GM23338 (cell line): ENCODE results near the gene DMD. TPM values are rescaled to one million over a fixed set of nuclear protein-coding genes. Genes with fewer than 3 reads are reported as not detected.

Source experiments
- ATAC-seq: fragments of 200-7000 bp; cut with Tn5 transposase; 3 replicates; pipeline ENCODE4 v1.9.1; 2020
- DNase-seq: peaks from one replicate; pipeline ENCODE4 v3.0.0-alpha.2; 2015; ENCODE audit warnings: low spot score
- H2AFZ ChIP-seq: fragments of 200-600 bp; sonication (generic); 2 replicates; pipeline ENCODE4 v1.8.0; 2016; ENCODE audit warnings: antibody characterized with exemption, mild to moderate bottlenecking, moderate library complexity
- H3F3A ChIP-seq: fragments of 200-600 bp; sonication (generic); replicated peaks from 2 replicates; pipeline ENCODE4 v1.8.0; 2017; ENCODE audit warnings: antibody characterized with exemption, mixed run types, low read depth
- H3K27ac ChIP-seq: fragments of 200-600 bp; sonication (generic); 2 replicates; pipeline ENCODE4 v1.6.1; 2016; ENCODE audit warnings: low read depth
- H3K27me3 ChIP-seq: fragments of 200-600 bp; sonication (generic); 2 replicates; pipeline ENCODE4 v1.8.0; 2016; ENCODE audit warnings: mild to moderate bottlenecking, mixed run types, moderate library complexity; ENCODE audit not compliant: insufficient read depth
- H3K36me3 ChIP-seq: fragments of 200-600 bp; sonication (generic); 2 replicates; pipeline ENCODE4 v1.8.0; 2016; ENCODE audit warnings: mild to moderate bottlenecking; ENCODE audit not compliant: insufficient read depth
- H3K4me1 ChIP-seq: fragments of 200-600 bp; sonication (generic); 2 replicates; pipeline ENCODE4 v1.8.0; 2016; ENCODE audit warnings: mild to moderate bottlenecking, moderate library complexity; ENCODE audit not compliant: insufficient read depth
- H3K4me2 ChIP-seq: fragments of 200-600 bp; sonication (generic); 2 replicates; pipeline ENCODE4 v1.7.1; 2017; ENCODE audit warnings: mixed run types
- H3K4me3 ChIP-seq: fragments of 200-600 bp; sonication (generic); 2 replicates; pipeline ENCODE4 v1.6.1; 2016; ENCODE audit warnings: mixed run types
- H3K79me2 ChIP-seq: fragments of 200-600 bp; sonication (generic); replicated peaks from 2 replicates; pipeline ENCODE4 v1.8.0; 2017; ENCODE audit warnings: mild to moderate bottlenecking; ENCODE audit not compliant: insufficient read depth
- H3K9me2 ChIP-seq: fragments of 200-600 bp; sonication (generic); 2 replicates; pipeline ENCODE4 v1.8.0; 2017; ENCODE audit not compliant: insufficient read depth
- H4K20me1 ChIP-seq: fragments of 200-600 bp; sonication (generic); replicated peaks from 2 replicates; pipeline ENCODE4 v1.8.0; 2017; ENCODE audit warnings: mild to moderate bottlenecking; ENCODE audit not compliant: insufficient read depth
- H3K27ac Mint-ChIP-seq: 2 replicates; pipeline ENCODE4 v1.8.0; 2020; ENCODE audit warnings: inconsistent platforms, mild to moderate bottlenecking, moderate library complexity, mixed read lengths
- H3K27me3 Mint-ChIP-seq: 3 replicates; pipeline ENCODE4 v1.8.0; 2022; ENCODE audit warnings: low read depth, mild to moderate bottlenecking, moderate library complexity, mixed read lengths, inconsistent platforms; ENCODE audit not compliant: insufficient read depth, poor library complexity
- H3K36me3 Mint-ChIP-seq: 3 replicates; pipeline ENCODE4 v1.8.0; 2021; ENCODE audit warnings: low read depth, mild to moderate bottlenecking, inconsistent platforms, moderate library complexity, mixed read lengths
- H3K4me1 Mint-ChIP-seq: 3 replicates; pipeline ENCODE4 v1.8.0; 2020; ENCODE audit warnings: mild to moderate bottlenecking, inconsistent platforms, mixed read lengths
- H3K4me3 Mint-ChIP-seq: 3 replicates; pipeline ENCODE4 v1.8.0; 2021; ENCODE audit warnings: moderate library complexity, mild to moderate bottlenecking, inconsistent platforms, mixed read lengths
- H3K9me3 Mint-ChIP-seq: 3 replicates; pipeline ENCODE4 v1.8.0; 2020; ENCODE audit warnings: moderate library complexity, mild to moderate bottlenecking, inconsistent platforms, mixed read lengths
- CREB1 ChIP-seq: fragments of 250-450 bp; sonication (Bioruptor Pico); IDR thresholded peaks from 2 replicates; pipeline ENCODE4 v1.5.0; 2020; ENCODE audit warnings: low read depth, mild to moderate bottlenecking, moderate library complexity
- JUNB ChIP-seq: IDR thresholded peaks from one replicate; pipeline ENCODE4 v1.6.1; 2016; ENCODE audit warnings: antibody characterized with exemption; ENCODE audit not compliant: unreplicated experiment
- NANOG ChIP-seq: IDR thresholded peaks from 2 replicates; pipeline ENCODE4 v1.6.1; 2016; ENCODE audit warnings: antibody characterized with exemption, borderline replicate concordance
- POLR2AphosphoS5 ChIP-seq: IDR thresholded peaks from 2 replicates; pipeline ENCODE4 v1.6.1; 2016; ENCODE audit warnings: antibody characterized with exemption, low read depth
- polyA plus RNA-seq: library from polyadenylated mRNA; unstranded; fragments of >200 nt; fragmentation: Nextera tagmentation; extraction: Ambion mirVana; gene quantifications from 2 replicates; pipeline ENCODE4 v1.2.1, GENCODE V29; 2016
- total RNA-seq: library from RNA; depleted of rRNA; stranded (reverse); fragments of >200 nt; shearing (Covaris generic); gene quantifications from 2 replicates; pipeline ENCODE4 v1.2.3, GENCODE V29; 2014
- TF ChIP-seq, protein P1 (sequence below): fragments of 250-450 bp; sonication (Bioruptor Pico); IDR thresholded peaks from 2 replicates; pipeline ENCODE4 v1.5.0; 2020; ENCODE audit warnings: mild to moderate bottlenecking, moderate library complexity
- TF ChIP-seq, protein P2 (sequence below), 2 experiments: fragments of 200-600 bp in 1 of 2; sonication (generic) in 1 of 2; conservative IDR thresholded peaks; 2 replicates each; pipeline versions ENCODE4 v1.5.1 to v1.6.1; 2016 to 2017; ENCODE audit warnings: antibody characterized with exemption in 2 of 2, low read depth in 2 of 2, mild to moderate bottlenecking in 2 of 2, moderate library complexity in 1 of 2

Gene DMD
- total and polyA plus RNA-seq, 2 experiments from 2014 or later = 4.5 to 7.6 TPM

DNA sequence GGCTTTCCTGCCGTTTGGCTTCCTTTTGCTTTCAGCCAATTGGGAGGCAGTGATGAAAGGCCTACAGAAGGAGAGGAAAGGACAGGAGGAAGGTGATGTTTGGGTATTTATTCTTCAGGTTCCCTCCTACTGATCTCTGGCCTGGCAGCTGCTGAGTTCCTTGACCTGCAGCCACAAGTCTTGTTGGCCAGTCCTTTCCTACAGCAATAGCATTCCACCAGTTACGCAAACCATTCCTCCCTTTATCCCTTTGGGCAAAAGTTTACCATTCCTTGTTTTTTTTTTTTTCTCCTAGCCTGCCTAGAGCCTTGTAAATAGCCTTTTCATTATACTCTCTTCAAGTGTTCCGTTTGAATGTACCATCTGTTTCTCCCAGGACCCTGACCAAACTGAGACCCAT, 1941.4 kb downstream of the DMD start (continued):
- TF ChIP-seq, protein P1, sequence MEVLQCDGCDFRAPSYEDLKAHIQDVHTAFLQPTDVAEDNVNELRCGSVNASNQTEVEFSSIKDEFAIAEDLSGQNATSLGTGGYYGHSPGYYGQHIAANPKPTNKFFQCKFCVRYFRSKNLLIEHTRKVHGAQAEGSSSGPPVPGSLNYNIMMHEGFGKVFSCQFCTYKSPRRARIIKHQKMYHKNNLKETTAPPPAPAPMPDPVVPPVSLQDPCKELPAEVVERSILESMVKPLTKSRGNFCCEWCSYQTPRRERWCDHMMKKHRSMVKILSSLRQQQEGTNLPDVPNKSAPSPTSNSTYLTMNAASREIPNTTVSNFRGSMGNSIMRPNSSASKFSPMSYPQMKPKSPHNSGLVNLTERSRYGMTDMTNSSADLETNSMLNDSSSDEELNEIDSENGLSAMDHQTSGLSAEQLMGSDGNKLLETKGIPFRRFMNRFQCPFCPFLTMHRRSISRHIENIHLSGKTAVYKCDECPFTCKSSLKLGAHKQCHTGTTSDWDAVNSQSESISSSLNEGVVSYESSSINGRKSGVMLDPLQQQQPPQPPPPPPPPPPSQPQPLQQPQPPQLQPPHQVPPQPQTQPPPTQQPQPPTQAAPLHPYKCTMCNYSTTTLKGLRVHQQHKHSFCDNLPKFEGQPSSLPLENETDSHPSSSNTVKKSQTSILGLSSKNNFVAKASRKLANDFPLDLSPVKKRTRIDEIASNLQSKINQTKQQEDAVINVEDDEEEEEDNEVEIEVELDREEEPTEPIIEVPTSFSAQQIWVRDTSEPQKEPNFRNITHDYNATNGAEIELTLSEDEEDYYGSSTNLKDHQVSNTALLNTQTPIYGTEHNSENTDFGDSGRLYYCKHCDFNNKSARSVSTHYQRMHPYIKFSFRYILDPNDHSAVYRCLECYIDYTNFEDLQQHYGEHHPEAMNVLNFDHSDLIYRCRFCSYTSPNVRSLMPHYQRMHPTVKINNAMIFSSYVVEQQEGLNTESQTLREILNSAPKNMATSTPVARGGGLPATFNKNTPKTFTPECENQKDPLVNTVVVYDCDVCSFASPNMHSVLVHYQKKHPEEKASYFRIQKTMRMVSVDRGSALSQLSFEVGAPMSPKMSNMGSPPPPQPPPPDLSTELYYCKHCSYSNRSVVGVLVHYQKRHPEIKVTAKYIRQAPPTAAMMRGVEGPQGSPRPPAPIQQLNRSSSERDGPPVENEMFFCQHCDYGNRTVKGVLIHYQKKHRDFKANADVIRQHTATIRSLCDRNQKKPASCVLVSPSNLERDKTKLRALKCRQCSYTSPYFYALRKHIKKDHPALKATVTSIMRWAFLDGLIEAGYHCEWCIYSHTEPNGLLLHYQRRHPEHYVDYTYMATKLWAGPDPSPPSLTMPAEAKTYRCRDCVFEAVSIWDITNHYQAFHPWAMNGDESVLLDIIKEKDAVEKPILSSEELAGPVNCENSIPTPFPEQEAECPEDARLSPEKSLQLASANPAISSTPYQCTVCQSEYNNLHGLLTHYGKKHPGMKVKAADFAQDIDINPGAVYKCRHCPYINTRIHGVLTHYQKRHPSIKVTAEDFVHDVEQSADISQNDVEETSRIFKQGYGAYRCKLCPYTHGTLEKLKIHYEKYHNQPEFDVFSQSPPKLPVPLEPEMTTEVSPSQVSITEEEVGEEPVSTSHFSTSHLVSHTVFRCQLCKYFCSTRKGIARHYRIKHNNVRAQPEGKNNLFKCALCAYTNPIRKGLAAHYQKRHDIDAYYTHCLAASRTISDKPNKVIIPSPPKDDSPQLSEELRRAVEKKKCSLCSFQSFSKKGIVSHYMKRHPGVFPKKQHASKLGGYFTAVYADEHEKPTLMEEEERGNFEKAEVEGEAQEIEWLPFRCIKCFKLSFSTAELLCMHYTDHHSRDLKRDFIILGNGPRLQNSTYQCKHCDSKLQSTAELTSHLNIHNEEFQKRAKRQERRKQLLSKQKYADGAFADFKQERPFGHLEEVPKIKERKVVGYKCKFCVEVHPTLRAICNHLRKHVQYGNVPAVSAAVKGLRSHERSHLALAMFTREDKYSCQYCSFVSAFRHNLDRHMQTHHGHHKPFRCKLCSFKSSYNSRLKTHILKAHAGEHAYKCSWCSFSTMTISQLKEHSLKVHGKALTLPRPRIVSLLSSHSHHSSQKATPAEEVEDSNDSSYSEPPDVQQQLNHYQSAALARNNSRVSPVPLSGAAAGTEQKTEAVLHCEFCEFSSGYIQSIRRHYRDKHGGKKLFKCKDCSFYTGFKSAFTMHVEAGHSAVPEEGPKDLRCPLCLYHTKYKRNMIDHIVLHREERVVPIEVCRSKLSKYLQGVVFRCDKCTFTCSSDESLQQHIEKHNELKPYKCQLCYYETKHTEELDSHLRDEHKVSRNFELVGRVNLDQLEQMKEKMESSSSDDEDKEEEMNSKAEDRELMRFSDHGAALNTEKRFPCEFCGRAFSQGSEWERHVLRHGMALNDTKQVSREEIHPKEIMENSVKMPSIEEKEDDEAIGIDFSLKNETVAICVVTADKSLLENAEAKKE = no peak
- no peak for TF ChIP-seq JUNB
- no peak for TF ChIP-seq CREB1
- no peak for TF ChIP-seq POLR2AphosphoS5

DNA sequence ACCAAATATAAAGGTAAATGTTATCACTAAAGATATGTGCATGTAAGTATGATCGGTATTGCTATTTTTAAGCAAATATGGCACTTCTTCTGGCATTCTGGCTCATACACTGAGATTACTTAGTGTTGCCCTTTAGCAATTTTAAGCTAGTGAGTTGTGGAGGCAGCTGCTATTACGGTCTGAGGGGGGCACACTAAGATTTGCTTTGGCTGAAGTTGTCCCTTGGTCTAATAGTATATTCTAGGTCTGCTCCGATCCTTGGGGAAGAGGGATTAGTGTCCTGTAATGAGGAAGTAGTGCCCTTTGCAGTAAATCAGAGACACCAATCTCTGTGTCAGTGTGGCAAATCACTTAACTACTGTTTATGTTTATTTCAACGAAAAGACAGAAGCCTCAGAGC, 1943.0 kb downstream of the DMD start:
- H3K79me2 ChIP-seq = no peaks in the 10 kb centered on the region
- no peak overlapping the region for H3K27ac ChIP-seq
- no peaks in the 10 kb centered on the region for H3F3A ChIP-seq
- no peak overlapping the region for H3K4me2 ChIP-seq
- no peaks in the 10 kb centered on the region for H3K36me3 ChIP-seq
- H3K4me3 Mint-ChIP-seq = no peak overlapping the region
- H3K27me3 Mint-ChIP-seq = peaks cover 1% of the 10 kb centered on the region
- no peaks in the 10 kb centered on the region for H3K9me2 ChIP-seq
- H3K9me3 Mint-ChIP-seq = no peaks in the 10 kb centered on the region
- DNase-seq (no peak), ATAC-seq (no peak)
- H3K4me1 ChIP-seq = peaks cover 11% of the 10 kb centered on the region; the same call in 1 of the 2 replicates
- H2AFZ ChIP-seq = no peak overlapping the region
- H3K4me3 ChIP-seq = no peak overlapping the region
- TF ChIP-seq NANOG = no peak
- TF ChIP-seq, protein P2, sequence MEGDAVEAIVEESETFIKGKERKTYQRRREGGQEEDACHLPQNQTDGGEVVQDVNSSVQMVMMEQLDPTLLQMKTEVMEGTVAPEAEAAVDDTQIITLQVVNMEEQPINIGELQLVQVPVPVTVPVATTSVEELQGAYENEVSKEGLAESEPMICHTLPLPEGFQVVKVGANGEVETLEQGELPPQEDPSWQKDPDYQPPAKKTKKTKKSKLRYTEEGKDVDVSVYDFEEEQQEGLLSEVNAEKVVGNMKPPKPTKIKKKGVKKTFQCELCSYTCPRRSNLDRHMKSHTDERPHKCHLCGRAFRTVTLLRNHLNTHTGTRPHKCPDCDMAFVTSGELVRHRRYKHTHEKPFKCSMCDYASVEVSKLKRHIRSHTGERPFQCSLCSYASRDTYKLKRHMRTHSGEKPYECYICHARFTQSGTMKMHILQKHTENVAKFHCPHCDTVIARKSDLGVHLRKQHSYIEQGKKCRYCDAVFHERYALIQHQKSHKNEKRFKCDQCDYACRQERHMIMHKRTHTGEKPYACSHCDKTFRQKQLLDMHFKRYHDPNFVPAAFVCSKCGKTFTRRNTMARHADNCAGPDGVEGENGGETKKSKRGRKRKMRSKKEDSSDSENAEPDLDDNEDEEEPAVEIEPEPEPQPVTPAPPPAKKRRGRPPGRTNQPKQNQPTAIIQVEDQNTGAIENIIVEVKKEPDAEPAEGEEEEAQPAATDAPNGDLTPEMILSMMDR (conservative IDR thresholded peaks at IDR 0.05; ENCODE audit: low read depth in 2 of 2) = peak in 1 of 2 experiments; percentile 31; a peak in 2 of 4 replicates
- H3K36me3 Mint-ChIP-seq = no peaks in the 10 kb centered on the region
- H3K27ac Mint-ChIP-seq = no peak overlapping the region
- H4K20me1 ChIP-seq = no peaks in the 10 kb centered on the region
- H3K4me1 Mint-ChIP-seq = peaks cover 28% of the 10 kb centered on the region; the same call in 2 of the 3 replicates
- no peaks in the 10 kb centered on the region for H3K27me3 ChIP-seq
